Sigmoid colon (tissue), 7 donors: Measurements from ENCODE around the gene MAP3K2. TPM values are rescaled to one million over a fixed set of nuclear protein-coding genes. Genes with fewer than 3 reads are reported as not detected.

Experiments
- DNase-seq: peaks from one replicate; pipeline ENCODE4 v3.0.0-alpha.2; 2019
- H3K27ac ChIP-seq, 4 donors: fragments of 200-600 bp; sonication (generic); one replicate each; pipeline ENCODE4 v1.5.1; 2016 to 2019; ENCODE audit warnings: mild to moderate bottlenecking in 1 of 4
- H3K27me3 ChIP-seq, 3 donors: fragments of 200-600 bp; sonication (generic); one replicate each; pipeline ENCODE4 v1.5.1; 2019; ENCODE audit warnings: mild to moderate bottlenecking in 1 of 3
- H3K36me3 ChIP-seq, 4 donors: fragments of 200-600 bp; sonication (generic); one replicate each; pipeline ENCODE4 v1.5.1; 2016 to 2019
- H3K4me1 ChIP-seq, 4 donors: fragments of 200-600 bp; sonication (generic); one replicate each; pipeline ENCODE4 v1.5.1; 2017 to 2019
- H3K4me3 ChIP-seq, 4 donors: fragments of 200-600 bp; sonication (generic); one replicate each; pipeline ENCODE4 v1.5.1; 2017 to 2019; ENCODE audit warnings: mild to moderate bottlenecking in 2 of 4, moderate library complexity in 1 of 4
- H3K9me3 ChIP-seq, 4 donors: fragments of 200-600 bp in 3 of 4; sonication (generic) in 3 of 4; one replicate each; pipeline versions ENCODE4 v1.5.1 to v1.6.1; 2013 to 2019
- EP300 ChIP-seq, 4 donors: sonication (generic); formaldehyde crosslinking; IDR thresholded peaks; one replicate each; pipeline ENCODE4 v1.6.1; 2017; ENCODE audit warnings: antibody characterized with exemption in 4 of 4
- POLR2A ChIP-seq, 2 donors: fragments of 450-650 bp; IDR thresholded peaks; one replicate each; pipeline ENCODE4 v1.6.1; 2016; ENCODE audit warnings: antibody characterized with exemption in 2 of 2, mild to moderate bottlenecking in 2 of 2, moderate library complexity in 2 of 2
- POLR2AphosphoS5 ChIP-seq, 4 donors: sonication (generic); formaldehyde crosslinking; IDR thresholded peaks; one replicate each; pipeline ENCODE4 v1.6.1; 2017; ENCODE audit warnings: antibody characterized with exemption in 4 of 4
- WGBS, 2 donors: extraction: QIAGEN DNeasy Blood & Tissue Kit; methylation state at CpG; one replicate each; pipeline ENCODE4 v1.1.7; 2013; 5-methylcytosine and 5-hydroxymethylcytosine counted together
- intact Hi-C: fragments of 100-400 bp; cut with DNase I; formaldehyde crosslinking; loops from one replicate; pipeline ENCODE4 v1.15.1; 2023
- polyA plus RNA-seq, 3 donors: library from polyadenylated mRNA; stranded (reverse); fragments of 200-250 nt; gene quantifications; one replicate each; pipeline ENCODE4 v1.2.3, GENCODE V29; 2013
- total RNA-seq, 4 donors: library from RNA; depleted of rRNA; stranded (reverse); fragments of >200 nt; gene quantifications; one replicate each; pipeline ENCODE4 v1.1.0, GENCODE V29; 2016
- TF ChIP-seq, protein P1 (sequence below), 4 experiments: fragments of 450-650 bp in 3 of 4; fragments of 200-600 bp in 1 of 4; IDR thresholded peaks; one replicate each; pipeline ENCODE4 v1.5.1; 2016 to 2019; ENCODE audit warnings: antibody characterized with exemption in 4 of 4, mild to moderate bottlenecking in 3 of 4, moderate library complexity in 2 of 4
- donor health status: healthy with polysubstance abuse.
- donor health status: Bipolar disorder and iron deficiency.
- donor health status: healthy.

The MAP3K2 gene
- total and polyA plus RNA-seq, 7 donors, result 9.0 to 52.2 (median 39.9) TPM

DNA sequence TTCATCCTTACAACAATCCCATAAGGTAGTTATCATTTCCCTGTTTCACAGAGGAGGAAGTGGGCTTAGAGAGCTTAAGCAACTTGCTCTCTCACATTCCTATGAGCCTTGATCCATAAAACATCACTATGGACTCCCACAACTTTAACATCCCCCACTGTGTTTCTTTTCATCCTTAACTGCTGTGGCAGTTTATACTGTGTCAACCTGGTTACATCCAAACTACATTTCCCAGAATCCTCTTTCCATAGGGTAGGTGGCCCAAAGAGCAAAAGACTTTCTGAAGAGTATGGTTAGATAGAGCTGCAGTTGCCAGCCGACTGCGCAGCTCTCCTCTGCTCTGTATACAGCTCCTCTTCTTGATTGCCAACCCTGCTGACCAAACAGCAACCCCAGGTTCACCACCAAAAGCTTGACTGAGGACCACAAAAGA, 22.5 kb downstream of the MAP3K2 start:
- no peak for DNase-seq
- H3K36me3 ChIP-seq, result no peaks in the 10 kb centered on the region
- no peak for TF ChIP-seq EP300 (IDR thresholded peaks at IDR 0.05)
- H3K9me3 ChIP-seq, result no peaks in the 10 kb centered on the region
- H3K4me1 ChIP-seq, result peaks cover 0 to 21% (median 12%) of the 10 kb centered on the region in 4 donors
- H3K4me3 ChIP-seq, result no peak overlapping the region
- H3K27me3 ChIP-seq, result no peaks in the 10 kb centered on the region
- WGBS, 2 donors, result 85 to 92% methylated on average over 2 of the region's 2 CpGs
- intact Hi-C loops, result no loop called here
- H3K27ac ChIP-seq, result no peak overlapping the region

GRCh38 chr2:127362971-127363370, 24.8 kb downstream of the MAP3K2 start:
- DNase-seq, result no peak
- Histone ChIP-seq H3K36me3 (no peaks in the 10 kb centered on the region), H3K4me3 (no peak overlapping the region), H3K9me3 (no peaks in the 10 kb centered on the region), H3K27ac (no peak overlapping the region), H3K4me1 (peaks cover 0 to 43% (median 23%) of the 10 kb centered on the region in 4 donors), H3K27me3 (no peaks in the 10 kb centered on the region)
- intact Hi-C loops, result no loop called here
- 76 to 80% methylated on average over 5 of the region's 5 CpGs for WGBS, 2 donors
- TF ChIP-seq, protein P1, sequence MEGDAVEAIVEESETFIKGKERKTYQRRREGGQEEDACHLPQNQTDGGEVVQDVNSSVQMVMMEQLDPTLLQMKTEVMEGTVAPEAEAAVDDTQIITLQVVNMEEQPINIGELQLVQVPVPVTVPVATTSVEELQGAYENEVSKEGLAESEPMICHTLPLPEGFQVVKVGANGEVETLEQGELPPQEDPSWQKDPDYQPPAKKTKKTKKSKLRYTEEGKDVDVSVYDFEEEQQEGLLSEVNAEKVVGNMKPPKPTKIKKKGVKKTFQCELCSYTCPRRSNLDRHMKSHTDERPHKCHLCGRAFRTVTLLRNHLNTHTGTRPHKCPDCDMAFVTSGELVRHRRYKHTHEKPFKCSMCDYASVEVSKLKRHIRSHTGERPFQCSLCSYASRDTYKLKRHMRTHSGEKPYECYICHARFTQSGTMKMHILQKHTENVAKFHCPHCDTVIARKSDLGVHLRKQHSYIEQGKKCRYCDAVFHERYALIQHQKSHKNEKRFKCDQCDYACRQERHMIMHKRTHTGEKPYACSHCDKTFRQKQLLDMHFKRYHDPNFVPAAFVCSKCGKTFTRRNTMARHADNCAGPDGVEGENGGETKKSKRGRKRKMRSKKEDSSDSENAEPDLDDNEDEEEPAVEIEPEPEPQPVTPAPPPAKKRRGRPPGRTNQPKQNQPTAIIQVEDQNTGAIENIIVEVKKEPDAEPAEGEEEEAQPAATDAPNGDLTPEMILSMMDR (IDR thresholded peaks at IDR 0.05), result no peak
- no peak for TF ChIP-seq POLR2A (IDR thresholded peaks at IDR 0.05)
- no peak for TF ChIP-seq POLR2AphosphoS5 (IDR thresholded peaks at IDR 0.05)
- TF ChIP-seq EP300 (IDR thresholded peaks at IDR 0.05), result no peak

DNA sequence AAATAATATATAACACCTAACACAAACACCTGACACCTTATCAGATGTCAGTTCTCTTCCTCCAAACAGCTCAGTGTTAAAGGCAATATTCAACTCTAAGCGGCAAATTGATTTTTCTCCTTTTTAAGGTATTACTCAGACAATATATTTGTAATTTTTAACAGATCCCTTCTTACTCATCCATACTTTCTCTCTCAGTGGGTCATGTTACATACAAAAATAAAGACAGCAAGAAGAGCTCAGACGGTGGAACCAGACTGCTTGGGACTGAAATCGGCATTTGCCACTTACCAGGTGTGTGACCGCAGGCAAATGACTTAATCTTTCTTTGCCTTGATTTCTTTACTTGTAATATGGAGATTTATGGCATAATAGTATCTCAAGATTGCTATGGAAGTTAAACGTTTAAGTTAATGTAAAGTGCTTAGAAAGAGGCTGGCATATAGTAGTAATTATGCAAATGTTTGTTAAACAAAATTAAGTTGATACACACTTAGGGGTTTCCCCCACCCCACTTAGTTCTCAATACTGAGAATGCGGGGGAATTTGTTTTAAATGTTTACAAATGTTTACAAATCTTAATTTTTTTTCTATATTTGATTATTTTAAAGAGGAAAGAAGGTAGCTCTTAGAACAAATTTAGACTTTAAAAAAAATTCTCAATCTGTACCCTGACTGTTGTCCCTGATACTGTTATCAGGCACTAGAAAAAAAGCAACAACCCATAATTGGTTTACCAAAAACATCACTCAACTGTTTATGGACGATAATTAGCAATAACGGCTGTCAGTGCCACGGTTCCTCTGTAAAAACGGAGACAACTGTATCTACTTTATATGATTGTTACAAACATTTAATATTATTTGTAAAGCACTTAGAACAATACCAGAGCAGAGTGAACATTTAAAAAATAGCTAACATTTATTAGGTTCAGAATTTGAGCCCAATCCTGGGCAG, 25.6 kb downstream of the MAP3K2 start:
- Histone ChIP-seq H3K4me3 (no peak overlapping the region), H3K36me3 (no peaks in the 10 kb centered on the region), H3K9me3 (no peaks in the 10 kb centered on the region), H3K4me1 (peaks cover 0 to 44% (median 23%) of the 10 kb centered on the region in 4 donors), H3K27me3 (no peaks in the 10 kb centered on the region), H3K27ac (no peak overlapping the region)
- 79 to 81% methylated on average over 10 of the region's 10 CpGs for WGBS, 2 donors
- intact Hi-C loops, result no loop called here
- DNase-seq, result no peak
- TF ChIP-seq EP300 (IDR thresholded peaks at IDR 0.05), result no peak
- no peak for TF ChIP-seq POLR2A (IDR thresholded peaks at IDR 0.05)
- no peak for TF ChIP-seq POLR2AphosphoS5 (IDR thresholded peaks at IDR 0.05)
- TF ChIP-seq, protein P1 (IDR thresholded peaks at IDR 0.05), result no peak

GRCh38 chr2:127360242-127360641, 27.5 kb downstream of the MAP3K2 start:
- intact Hi-C loops, result no loop called here
- no peak for DNase-seq
- WGBS, 2 donors, result 78 to 88% methylated on average over 2 of the region's 2 CpGs
- no peaks in the 10 kb centered on the region for H3K36me3 ChIP-seq
- no peaks in the 10 kb centered on the region for H3K27me3 ChIP-seq
- TF ChIP-seq POLR2AphosphoS5 (IDR thresholded peaks at IDR 0.05), result no peak
- TF ChIP-seq EP300 (IDR thresholded peaks at IDR 0.05), result no peak
- no peak for TF ChIP-seq POLR2A (IDR thresholded peaks at IDR 0.05)
- peaks cover 0 to 36% (median 16%) of the 10 kb centered on the region in 4 donors for H3K4me1 ChIP-seq
- H3K27ac ChIP-seq, result no peak overlapping the region
- no peaks in the 10 kb centered on the region for H3K9me3 ChIP-seq
- H3K4me3 ChIP-seq, result no peak overlapping the region

DNA sequence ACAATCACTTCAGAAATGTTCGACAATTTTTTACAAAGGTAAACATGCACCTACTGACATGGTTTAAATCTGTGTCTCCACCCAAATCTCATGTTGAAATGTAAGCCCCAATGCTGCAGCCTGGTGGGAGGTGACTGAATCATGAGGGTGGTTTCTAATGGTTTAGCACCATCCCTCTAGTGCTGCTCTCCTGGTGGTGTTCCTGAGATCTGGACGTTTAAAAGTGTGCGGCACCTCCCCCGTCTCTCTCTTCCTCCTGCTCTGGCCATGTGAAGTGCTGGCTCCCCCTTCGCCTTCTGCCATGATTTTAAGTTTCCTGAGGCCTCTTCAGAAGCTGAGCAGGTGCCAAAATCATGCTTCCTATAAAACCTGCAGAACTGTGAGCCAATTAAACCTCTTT, 28.3 kb downstream of the MAP3K2 start:
- no peak overlapping the region for H3K27ac ChIP-seq
- H3K4me3 ChIP-seq, result no peak overlapping the region
- intact Hi-C loops, result no loop called here
- TF ChIP-seq, protein P1 (IDR thresholded peaks at IDR 0.05), result no peak
- TF ChIP-seq POLR2AphosphoS5 (IDR thresholded peaks at IDR 0.05) (no peak), EP300 (IDR thresholded peaks at IDR 0.05) (no peak)
- peaks cover 0 to 30% (median 14%) of the 10 kb centered on the region in 4 donors for H3K4me1 ChIP-seq
- no peaks in the 10 kb centered on the region for H3K36me3 ChIP-seq
- no peaks in the 10 kb centered on the region for H3K27me3 ChIP-seq
- no peaks in the 10 kb centered on the region for H3K9me3 ChIP-seq
- 67 to 76% methylated on average over 5 of the region's 5 CpGs for WGBS, 2 donors
- DNase-seq, result no peak
